ENCODE measurements around the gene STOM.
"Not testable (repeated sequence)": the region's sequence is repeated elsewhere in the genome, so short reads cannot be mapped to it uniquely, and the experiment has no call there.

Gene STOM

GRCh38 chr9:121298689-121299466 is 71.2 kb downstream of the STOM start:
- DNase-seq, result peak; percentile 60

- no peak for DNase-seq
Measured at GRCh38 chr9:121298016-121298538, 72.0 kb downstream of the STOM start.

DNA sequence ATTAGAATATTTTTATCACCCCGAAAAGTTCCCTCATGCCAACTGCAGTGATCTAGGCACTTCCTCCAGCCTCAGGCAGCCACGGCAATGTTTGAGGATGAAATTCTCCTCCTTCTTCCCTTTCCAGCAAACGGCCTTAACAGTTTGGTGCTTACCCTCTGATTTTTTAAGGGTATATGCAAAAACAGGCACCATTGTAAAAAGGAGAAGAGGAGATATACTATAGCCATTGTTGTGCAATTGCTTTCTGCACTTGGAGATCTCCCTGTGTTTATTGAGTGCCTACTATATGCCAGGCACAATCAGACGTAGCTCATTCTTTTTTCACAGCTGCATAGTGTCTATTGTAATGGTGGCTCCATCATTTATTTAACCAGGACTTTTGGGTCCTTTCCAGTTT is 72.7 kb downstream of the STOM start:
- no peak for DNase-seq

DNA sequence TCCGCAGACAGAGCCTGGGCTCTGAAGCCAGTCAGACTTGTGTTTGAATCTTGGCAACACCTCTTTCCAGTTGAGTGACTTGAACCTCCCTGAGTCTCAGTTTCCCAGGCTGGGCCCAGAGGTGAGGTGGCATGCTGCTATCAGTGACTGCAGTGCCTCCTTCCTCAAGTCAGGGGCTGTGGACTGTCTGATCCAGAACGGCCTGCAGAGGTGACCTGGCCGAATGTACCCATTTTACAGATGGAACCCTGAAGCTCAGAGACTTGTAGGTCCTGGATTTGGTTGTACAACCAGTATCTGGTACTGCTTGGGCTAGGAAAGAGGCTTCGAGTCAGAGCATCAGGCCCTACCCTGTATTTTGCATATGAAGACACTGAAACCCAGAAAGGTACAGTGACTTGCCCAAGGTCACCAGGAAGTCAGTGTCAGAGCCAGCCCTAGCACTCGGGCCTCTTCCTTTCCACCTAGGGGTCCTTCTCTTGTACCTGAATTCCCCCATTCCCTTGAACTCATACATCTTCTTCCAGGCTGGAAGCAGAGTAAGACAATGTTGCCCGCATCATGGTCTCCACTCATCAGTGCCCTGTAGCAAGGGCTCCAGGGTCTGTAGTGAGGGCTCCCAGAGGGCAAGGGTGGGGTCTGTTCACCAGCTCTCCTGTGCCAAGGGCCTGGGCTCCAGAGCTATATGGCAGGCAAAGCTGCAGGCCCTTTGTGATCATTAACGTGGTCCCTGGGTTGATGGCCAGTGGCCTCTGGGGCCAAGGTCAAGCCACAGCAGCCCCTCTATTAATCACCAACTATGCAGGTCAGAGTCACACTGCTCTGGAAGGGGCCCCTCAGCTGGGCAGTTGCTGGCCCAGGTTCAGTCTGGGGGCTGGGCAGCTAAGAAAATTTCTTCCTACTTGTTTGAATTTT is 73.6 kb downstream of the STOM start:
- DNase-seq, result no peak

DNA sequence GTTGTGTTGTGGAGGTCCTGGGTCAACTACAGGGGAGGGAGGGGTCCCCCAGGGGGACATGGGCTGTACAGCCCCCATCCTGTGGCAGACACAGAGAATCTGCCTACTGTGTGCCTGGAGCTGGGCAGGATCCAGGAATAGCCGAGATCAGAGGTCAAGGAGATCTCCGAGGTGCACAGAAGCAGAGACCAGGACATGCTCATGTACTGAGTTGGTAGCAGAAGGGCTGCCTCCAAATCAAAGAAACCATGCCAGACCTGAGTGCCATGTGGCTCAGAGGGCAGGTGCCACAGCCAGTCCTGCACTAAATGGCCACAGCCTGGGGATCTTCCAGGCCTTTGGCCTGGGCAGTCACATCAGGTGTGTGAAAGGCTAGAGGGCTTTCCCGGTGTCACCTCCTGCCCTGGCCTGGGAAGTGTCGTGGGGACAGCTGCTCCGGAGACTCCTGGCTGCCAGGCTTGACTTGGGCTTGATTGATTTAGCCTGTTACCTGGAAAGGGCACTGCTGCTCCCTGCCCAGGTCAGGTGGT is 74.3 kb downstream of the STOM start:
- no peak for DNase-seq

GRCh38 chr9:121294866-121295661 is 75.0 kb downstream of the STOM start:
- DNase-seq, result no peak

DNA sequence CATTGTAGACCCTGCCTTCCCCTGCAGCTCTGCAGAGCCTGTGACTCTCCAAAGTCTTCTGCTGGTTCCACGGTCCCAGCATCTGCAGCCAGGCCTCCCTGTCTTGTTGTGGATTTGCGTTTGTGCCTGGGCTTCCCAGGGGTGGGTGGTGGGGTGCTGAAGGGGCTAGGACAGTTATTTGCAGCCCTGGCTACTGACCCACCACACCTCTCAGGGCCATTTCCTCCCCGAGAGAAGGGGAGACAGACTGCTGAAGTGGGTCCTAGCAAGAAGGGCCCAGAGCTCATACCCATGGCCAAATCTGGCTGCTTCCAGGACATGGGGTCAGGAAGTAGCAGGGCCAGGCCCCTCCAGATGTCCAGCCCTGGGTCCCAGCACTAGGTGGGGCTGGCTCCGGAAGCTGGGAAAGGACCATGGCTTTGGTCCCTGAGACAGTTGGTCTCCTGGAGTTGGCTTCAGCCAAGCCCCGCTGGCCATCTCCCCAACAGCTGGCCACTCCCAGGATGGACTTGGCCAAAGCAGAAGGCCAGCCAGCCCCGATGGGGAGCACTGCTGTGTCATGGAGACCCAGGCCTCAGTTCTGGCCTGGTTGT is 75.8 kb downstream of the STOM start:
- DNase-seq, result no peak

DNA sequence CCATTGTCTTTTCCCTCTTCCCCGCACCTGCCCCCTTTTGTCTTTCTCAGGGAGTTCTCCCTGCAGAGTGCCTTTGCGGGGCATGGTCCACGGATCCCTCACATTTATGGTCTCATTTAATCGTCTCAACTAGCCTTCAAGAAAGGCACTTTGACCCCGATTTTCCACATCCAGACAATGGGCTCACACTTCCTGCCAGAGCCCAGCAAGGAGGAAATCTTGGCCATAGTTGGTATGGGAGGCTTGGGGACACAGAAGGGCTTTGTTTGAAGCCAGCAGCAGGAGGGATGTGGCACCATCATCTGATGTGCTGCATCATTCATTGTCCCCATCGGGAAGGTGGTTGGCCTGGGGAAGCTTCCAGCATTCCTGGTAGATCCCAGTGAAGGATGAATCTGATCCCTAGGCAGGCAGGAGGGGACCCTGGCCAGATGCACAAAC is 77.2 kb downstream of the STOM start:
- no peak for DNase-seq

DNA sequence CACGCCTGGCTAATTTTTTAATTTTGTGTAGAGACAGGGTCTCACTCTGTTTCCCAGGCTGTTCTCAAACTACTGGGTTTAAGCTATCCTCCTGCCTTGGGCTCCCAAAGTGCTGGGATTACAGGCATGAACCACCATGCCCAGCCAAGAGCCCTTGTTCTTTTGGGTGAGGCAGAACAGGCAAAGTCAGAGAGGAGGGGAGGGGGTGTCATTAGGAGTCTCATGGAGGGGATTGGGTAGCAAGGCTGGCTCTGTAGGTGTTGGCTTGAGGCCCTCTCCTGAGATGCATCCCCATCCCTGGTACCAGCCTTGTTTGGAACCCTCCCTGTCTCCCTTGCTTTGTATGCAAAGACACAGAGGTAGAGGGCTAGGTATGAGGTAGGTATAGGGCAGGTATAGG is 78.0 kb downstream of the STOM start:
- DNase-seq, result no peak

- DNase-seq, result not testable (repeated sequence)
Measured at GRCh38 chr9:121291536-121291935, 78.5 kb downstream of the STOM start.

GRCh38 chr9:121289772-121290370 is 80.2 kb downstream of the STOM start:
- no peak for DNase-seq

GRCh38 chr9:121289026-121289771 is 80.9 kb downstream of the STOM start:
- no peak for DNase-seq

Measured in NCI-H345 (cell line).